ENCODE measurements around the gene MTHFD1L.

The MTHFD1L gene

GRCh38 chr6:150866147-150866990 lies 867 bp downstream of the MTHFD1L start:
- peak; percentile 90 for DNase-seq

- no peak for DNase-seq
These were observed 1.5 kb downstream of the MTHFD1L start for GRCh38 chr6:150866991-150867501.

GRCh38 chr6:150868759-150869158 lies 3.3 kb downstream of the MTHFD1L start:
- DNase-seq, result no peak

- DNase-seq, result no peak
These were observed 8.7 kb downstream of the MTHFD1L start for GRCh38 chr6:150874179-150874578.

- DNase-seq, result no peak
These were observed 10.3 kb downstream of the MTHFD1L start for GRCh38 chr6:150875841-150876240.

- DNase-seq, result no peak
These were observed 11.1 kb downstream of the MTHFD1L start for GRCh38 chr6:150876598-150876997.

- DNase-seq, result no peak
These were observed 12.4 kb downstream of the MTHFD1L start for GRCh38 chr6:150877928-150878327.

GRCh38 chr6:150878347-150879213 lies 13.1 kb downstream of the MTHFD1L start:
- no peak for DNase-seq

- DNase-seq, result peak; percentile 17
These were observed 14.8 kb downstream of the MTHFD1L start for GRCh38 chr6:150880336-150880735.

GRCh38 chr6:150881911-150882481 lies 16.5 kb downstream of the MTHFD1L start:
- no peak for DNase-seq

- no peak for DNase-seq
These were observed 18.0 kb downstream of the MTHFD1L start for GRCh38 chr6:150883521-150883920.

- DNase-seq, result no peak
These were observed 20.7 kb downstream of the MTHFD1L start for GRCh38 chr6:150886155-150886554.

GRCh38 chr6:150887978-150888563 lies 22.6 kb downstream of the MTHFD1L start:
- DNase-seq, result no peak

GRCh38 chr6:150890346-150890745 lies 24.8 kb downstream of the MTHFD1L start:
- no peak for DNase-seq

GRCh38 chr6:150891888-150892485 lies 26.5 kb downstream of the MTHFD1L start:
- peak; percentile 83 for DNase-seq

- no peak for DNase-seq
These were observed 28.8 kb downstream of the MTHFD1L start for GRCh38 chr6:150894191-150894744.

GRCh38 chr6:150894935-150895552 lies 29.5 kb downstream of the MTHFD1L start:
- no peak for DNase-seq

- no peak for DNase-seq
These were observed 30.6 kb downstream of the MTHFD1L start for GRCh38 chr6:150895928-150896632.

GRCh38 chr6:150897400-150897943 lies 32.0 kb downstream of the MTHFD1L start:
- no peak for DNase-seq

GRCh38 chr6:150898399-150899170 lies 33.1 kb downstream of the MTHFD1L start:
- no peak for DNase-seq

All from DMS53 (cell line).